Measurements from ENCODE around the gene FAM83F.

The FAM83F gene

DNA sequence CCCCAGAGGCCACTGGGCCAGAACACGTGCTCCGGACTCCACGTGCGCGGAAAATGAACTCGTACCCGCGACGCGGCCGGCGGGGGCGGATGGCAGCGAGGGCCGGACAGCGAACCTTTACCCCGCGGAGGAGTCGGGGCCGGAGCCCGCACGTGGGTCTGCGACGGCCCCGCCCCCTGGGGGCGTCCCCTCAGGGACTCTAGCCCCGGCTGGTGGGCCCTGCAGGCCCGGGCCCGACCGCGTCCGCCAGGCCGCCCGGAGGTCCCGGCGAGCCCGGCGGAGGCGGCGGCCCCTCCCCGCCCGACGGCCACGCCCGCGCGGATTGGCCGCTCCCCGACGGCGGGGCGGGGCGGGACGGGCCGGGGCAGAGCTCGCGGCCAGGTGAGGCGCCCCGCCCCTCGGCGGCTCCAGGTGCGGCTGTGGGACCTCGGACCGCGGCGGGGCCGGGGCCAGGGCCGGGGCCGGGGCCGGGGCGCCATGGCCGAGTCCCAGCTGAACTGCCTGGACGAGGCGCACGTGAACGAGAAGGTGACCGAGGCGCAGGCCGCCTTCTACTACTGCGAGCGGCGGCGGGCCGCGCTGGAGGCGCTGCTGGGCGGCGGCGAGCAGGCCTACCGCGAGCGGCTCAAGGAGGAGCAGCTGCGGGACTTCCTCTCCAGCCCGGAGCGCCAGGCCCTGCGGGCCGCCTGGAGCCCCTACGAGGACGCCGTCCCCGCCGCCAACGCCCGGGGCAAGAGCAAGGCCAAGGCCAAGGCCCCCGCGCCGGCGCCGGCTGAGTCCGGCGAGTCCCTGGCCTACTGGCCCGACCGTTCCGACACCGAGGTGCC lies at the start of gene FAM83F:
Gene FAM83F, plus strand, starts transcription at position 389 of the 827 bp plus-strand sequence. Its CDS starts 89 bp downstream, at position 478.
- peak; percentile 29 for DNase-seq

DNA sequence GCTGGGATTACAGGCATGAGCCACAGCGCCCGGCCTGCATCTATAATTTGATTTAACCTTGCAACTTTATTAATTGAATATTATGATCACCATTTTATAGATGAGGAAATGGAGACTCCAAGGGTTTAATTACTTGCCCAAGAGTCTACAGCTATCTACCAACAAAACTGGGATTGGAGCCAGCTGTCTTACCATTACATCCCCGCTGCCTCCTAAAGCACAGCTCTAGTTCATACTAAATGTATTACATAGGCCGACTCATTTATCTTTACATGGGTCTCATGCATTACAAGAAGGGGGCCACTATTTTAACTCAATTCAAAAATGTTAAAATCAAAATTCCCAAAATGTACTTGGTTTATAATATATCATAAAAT lies 48.6 kb upstream of the FAM83F start:
- DNase-seq = no peak

DNA sequence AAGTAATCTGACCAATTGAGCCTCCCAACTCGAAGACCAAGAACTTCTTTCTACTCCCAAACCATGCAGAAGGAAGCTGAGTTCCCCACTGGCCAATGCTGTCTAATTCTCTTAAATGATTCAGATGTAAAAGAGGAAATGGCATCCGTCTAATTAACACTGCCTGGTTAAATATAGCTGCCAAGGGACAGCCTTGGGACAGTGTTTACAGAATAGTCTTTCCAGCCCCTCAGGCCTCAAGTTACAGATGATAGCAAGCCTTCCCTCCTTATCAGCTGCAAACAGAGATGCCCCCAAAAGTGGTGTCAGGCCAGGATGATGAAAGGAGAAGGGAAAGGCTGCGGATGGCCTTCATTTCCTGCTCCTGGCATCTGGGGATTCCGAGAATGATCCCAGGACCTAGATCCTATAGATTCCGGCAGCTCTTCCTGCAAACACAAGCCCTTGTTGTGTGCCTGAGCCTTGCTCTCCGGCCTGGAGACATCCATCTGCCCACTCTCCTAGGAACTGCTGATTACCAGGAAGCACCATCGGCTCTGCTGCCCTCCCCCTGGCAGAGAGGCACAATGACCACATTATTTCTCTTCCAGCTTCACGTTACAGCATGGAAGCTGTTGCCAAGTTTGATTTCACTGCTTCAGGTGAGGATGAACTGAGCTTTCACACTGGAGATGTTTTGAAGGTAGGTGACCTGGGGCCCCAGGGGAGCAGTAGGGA lies 48.1 kb upstream of the FAM83F start:
- no peak for DNase-seq

DNA sequence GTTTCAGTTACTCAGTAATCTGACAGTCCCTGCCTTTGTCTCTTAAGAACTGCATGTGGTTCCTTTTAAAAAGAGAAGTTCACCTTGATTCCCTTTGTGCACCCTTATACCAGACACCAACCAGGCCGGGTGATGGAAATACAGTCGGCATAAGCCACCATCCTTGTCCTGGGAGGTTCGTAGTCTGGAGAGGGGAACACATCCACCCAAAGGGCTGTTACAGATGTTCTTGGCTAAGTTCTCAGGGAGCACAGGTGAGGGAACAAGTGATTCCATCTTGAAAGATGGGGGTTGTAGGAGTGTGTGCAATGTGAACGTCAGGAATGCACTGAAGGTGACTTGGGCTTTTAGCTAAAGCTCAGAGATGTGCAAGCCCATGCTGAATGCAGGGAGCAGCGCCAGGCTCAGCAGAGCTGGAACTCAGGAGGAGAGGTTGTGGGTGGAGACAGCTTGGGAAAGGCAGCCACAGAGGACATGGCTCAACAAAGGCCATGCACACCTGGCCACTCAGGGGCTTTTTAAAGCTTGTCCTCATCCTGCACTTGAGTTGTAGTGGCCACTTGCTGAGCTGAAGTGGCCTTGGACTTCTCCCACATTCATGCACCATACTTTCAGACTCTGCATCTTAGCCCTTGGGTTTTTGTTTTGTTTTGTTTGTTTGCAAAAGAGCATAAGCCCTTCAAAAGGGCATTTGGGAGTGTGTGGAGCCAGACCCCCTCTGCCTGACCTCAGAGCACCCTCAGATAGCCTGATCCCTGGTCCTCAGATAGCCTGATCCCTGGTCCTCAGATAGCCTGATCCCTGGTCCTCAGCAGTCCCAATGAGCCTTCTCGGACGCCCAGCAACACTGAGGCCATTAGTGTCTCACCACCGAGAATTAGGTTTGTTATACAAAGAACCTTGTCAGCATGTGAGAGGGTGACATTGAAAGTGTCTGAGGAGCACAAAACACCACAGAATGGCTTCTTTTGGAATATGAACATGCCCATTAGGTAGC lies 47.2 kb upstream of the FAM83F start:
- DNase-seq = no peak

DNA sequence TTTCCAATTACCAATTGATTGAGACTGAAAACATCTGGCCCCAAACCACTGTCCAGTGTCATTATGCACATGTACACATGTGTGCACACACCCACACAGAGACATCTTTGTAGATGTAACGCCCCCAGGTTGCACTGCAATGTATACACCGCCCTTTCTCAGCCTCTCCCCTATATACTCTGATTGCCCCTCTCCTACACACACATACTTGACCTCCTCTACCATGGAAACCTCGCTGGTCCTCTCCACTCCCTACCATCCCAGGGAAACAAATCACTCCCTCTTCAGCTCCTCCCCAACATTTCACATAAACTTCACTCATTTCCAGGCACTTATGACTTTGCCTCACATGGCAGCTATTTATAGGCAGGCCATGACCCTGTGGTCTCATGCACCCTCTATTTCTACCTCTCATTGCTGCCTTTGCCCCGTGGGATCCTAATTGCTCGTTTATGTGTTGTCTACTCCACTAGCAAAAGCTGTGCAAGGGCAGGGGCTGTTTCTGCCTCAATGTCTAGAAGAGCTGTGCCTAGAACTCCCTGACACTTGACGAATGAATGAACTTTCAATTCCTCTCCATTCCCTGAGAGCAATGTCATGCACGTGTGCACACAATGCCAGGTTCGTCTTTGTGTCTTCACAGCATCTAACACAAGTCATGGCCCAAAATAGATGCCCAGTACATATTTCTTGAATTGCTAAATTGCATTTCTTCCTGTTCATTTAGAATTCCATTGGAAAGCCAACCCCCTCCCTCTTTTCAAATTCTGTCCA lies 44.6 kb upstream of the FAM83F start:
- no peak for DNase-seq

DNA sequence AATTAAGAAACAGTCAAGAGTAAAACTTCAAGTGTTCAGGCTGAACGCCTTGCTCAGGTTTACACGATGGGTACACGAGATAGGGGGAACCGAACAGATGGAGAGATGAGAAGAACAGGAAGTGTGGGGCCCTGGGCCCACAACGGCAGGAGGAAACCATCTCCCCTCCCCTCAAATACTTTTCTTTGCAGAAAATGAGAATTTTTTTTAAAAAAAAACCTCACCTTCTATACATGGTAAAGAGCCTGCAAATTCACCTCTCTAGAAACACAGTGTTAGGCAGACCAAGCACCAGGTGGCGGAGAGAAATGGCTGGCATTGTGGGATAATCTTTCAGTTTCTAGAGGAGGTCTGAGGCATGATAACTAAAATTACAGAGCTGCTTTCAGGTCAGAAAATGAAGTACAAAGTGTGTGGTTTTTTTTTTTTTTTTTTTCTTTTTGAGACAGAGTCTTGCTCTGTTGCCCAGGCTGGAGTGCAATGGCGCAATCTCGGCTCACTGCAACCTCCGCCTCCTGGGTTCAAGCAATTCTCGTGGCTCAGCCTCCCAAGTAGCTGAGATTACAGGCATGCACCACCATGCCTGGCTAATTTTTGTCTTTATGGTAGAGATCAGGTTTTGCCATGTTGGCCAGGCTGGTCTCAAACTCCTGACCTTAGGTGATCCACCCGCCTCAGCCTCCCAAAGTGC lies 43.0 kb upstream of the FAM83F start:
- DNase-seq = peak; percentile 50

DNA sequence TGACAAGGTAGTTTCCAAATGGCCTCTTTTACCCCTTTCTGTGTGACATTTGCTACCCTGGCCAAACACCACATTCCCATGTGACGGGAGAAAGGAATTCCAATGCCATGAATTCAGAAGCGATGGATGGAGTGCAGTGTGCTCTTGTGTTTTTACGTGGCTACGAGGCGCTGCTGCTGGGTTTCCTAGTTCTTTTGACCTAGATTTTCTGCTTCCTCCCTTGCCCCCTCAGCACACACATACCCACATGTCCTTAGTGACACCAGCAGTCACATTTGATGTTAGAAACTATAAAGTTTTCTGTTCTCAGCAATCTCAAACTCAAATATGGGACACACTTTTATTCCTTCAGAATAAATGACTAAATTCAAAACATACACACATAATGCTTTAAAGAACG lies 42.4 kb upstream of the FAM83F start:
- DNase-seq = no peak

DNA sequence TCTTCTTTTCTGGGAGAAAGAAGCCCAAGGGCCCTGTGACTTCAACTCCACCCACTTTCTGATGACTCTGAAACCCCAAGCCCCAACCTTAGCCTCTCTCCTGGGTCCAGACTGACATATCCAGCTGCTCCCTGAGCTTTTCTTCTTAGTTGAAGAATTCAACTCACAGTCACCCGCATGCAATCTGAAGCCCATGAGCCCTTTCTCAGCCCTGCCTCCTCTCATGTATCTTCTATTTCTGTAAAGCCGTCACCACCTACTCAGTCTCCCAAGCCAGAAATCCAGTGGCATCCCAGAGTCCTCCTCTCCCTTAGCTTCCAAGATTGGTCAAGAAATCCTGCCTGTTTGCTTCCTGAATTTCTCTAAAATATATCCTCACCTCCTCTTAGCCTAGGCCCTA lies 41.7 kb upstream of the FAM83F start:
- no peak for DNase-seq

DNA sequence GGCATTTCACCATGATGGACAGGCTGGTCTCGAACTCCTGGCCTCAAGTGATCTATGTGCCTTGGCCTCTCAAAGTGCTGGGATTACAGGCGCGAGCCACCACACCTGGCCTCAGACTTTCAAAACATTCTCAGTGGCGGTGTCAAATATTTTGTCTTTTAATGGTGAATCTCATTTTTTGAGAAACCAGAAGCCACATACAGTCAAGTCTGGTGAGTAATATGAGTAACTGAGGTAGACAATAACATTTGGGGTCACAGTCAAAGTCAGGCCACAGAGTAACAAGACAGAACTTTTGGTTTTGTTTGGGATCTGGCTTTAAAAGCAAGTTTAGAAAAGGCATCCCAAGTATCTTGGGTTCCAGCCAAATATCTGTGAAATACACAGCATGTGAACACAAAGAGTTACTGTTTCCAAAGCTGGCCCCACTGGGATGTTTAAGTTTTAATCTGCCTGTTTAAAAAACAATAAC lies 40.1 kb upstream of the FAM83F start:
- no peak for DNase-seq

DNA sequence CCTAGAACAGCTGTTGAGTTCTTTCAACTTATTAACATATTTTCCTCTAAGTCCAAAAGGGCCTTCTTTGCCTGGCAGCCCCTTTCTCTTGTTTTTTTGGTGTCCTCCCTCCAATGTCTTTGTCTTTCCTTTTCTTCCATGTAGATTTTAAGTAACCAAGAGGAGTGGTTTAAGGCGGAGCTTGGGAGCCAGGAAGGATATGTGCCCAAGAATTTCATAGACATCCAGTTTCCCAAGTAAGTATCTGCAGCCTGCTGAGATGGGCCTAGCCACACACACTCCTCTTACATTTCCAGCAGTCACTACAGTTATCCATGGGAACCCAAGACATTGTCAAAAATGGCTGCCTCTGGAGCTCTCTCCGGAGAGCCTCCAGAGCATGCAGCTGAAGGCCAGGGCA lies 39.1 kb upstream of the FAM83F start:
- DNase-seq = no peak

DNA sequence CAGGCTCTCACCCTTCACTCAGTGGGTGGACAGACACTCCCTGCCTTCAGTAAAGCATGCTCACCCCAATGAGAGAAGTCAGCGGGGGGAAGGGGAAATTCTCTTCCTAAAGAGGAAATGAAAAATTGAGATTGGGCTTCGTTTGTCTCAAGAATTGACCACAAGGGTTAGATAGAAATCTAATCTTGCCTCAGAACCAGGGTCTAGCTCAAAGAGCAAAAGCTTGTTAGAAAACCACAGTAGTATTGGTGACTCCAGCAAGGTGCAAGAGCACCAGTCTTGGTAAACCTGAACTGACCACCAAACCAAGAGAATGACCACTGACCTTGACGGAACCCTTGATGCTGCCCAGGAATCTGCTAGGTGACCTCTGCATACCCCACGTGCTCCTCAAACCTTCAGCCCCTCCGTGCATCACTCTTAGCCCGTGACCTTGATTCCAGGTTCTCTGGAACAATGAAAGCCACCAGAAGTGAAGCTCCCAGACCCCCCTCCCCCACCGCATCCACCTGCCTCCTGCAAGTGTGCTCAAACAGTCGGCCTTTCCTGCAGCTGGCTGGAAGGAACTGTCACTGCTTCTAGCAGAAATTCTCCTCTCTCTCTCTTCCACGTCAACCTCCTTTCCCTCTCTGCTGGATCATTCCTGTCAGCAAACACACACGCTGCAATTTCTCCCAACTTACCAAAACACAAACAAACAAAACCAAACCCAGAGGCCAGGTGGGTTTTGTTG lies 37.7 kb upstream of the FAM83F start:
- DNase-seq = no peak

DNA sequence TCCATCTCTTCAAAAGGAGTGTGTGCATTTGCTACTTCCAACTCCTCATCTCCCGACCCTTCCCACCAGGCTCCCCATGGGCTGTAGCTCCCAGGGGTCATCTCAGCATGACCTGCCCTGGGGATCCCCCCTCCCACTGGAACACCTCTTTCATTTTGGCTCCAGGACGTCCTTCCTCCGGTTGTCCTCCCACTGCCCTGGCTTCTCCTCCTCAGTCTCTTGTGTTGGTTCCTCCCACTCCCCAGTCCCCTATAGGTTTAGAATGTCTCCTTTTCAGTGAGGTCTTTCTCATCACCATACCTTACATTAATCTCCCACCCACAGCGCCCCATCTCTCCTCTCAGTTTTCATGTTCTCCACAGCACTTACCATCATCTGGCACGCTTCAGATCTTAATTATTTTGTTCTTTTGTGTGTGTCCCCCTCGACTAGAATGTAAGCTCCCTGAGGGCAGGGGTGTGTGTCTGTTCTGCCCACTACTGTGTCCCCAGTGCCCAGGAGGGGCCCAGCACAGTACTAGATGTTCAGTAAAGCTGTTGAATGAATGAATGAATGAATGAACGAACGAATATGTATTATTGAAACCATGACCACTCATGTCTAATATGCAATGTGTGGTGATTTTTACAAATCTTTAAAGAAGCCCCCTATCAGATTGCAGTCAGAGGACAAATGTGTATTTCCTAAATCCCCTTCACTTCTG lies 36.6 kb upstream of the FAM83F start:
- DNase-seq = no peak

DNA sequence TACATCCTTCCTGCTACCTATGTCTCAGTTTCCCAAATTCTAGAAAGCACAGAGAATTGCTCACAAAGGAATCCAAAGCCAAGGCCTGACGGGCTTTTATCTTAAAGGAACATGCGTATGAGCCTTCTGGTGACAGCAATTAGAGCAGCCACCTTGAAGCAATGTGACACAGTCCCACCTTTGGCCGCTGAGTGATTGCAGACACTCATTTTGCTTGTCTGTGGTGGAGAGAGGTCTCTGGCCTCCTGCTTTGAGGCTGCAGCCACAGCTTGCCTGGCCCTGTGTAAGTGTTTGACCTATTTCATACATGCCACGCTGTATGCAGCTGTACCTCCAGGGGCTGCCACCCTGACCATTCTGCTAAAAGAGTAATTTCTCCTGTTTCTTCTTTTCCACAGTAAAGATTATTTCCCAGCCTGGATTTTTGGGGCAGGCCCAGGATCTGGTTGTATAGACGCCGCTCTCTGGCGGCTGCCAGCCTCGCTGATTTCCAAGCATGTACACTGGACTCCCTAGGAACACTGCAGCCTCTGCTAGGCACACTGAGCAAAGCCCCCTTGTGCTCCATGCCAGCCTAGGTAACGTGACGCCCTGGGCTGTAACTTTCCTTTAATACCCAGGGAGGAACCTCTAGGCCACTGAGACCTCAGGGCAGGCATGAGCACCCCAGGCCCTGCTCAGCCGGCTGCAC lies 35.7 kb upstream of the FAM83F start:
- no peak for DNase-seq

DNA sequence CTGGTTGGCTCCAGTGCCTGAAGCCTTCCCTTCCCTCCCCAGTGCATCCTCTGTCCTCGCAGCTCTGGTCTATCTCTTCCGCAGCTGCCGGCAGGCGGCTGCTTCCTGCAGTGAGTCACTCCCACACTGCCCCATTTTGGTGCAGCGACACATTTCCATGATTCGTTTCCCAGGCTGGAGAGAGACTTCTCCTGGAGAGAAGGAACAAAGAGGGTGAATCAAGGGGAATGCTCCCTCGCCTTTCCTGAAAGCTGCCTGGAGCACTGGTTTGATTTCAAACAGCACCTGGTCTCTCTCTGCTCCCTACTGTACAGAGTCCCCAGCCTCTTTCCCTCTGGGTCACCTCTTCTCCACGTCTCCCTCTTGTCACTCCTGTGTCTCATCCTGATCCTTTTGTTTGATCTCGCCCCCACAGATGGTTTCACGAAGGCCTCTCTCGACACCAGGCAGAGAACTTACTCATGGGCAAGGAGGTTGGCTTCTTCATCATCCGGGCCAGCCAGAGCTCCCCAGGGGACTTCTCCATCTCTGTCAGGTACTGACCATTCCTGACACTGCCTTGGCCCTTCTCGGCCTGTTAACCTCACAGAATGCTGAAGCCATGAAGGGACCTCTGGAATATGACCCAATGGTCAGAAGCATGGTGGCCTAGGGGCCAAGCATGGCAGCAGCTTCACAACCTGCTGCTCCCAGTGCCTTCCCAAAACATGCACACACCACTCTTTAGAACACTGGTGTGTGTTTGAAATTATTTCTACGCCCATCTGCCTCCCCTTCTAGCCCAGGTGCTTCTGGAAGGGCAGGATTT lies 34.9 kb upstream of the FAM83F start, which contains the start of gene TMA7B:
Gene TMA7B, plus strand, starts transcription at position 758 of the 808 bp plus-strand sequence. CDS start 3,978 bp downstream, outside the sequence.
- DNase-seq = peak; percentile 37

DNA sequence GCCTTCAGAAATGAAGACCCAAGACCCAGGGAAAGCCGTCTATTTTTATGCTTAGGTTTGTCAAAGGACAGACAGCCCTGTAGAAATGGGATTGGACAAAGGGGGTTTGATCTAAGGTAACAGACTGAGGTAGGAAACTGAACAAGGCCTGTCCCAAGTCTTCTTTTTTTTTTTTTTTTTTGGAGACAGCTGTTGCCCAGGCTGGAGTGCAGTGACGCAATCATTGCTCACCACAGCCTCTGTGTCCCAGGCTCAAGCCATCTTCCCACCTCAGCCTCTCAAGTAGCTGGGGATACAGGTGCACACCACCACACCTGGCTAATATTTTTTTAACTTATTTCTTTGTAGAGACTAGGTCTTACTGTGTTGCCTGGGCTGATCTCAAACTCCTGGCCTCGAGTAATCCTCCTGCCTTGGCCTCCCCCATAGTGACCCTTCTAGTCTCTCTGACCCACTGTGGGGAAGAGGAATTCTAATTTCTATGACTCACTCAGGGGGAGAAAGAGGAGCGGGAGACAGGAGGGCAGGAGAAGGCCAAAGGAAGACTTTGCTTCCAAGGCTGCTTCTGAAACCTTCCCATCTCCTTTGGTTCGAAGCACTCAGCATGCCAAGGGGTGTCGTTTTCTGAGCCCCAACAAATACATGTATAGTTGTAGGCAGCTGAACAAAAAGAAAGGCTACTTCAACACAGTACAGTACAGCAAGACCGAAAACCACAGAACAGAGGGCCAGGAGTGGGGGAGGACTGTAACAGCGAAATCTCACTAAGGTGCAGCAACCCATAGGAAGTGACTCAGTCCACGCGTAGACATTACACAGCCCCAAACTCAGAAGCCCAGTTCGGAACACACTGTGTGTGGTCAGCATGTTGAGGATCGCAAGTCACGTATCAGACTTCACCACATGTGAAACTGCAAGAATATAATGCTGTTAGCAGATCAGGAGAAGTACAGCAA lies 33.7 kb upstream of the FAM83F start:
- DNase-seq = peak; percentile 76

DNA sequence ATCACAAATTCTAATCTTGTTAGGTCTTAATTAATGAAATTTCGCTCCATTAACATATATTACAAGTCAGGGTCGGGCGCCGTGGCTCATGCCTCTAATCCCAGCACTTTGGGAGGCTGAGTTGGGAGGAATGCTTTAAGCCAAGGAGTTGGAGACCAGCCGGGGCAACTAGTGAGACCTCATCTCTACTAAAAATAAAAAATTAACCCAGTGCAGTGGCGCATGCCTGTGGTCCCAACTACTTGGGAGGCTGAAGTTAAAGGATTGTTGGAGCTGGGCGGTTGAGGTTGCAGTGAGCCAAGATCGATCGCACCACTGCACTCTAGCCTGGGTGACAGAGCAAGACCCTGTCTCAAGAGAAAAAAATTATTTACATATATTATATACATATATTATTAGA lies 32.7 kb upstream of the FAM83F start:
- no peak for DNase-seq

DNA sequence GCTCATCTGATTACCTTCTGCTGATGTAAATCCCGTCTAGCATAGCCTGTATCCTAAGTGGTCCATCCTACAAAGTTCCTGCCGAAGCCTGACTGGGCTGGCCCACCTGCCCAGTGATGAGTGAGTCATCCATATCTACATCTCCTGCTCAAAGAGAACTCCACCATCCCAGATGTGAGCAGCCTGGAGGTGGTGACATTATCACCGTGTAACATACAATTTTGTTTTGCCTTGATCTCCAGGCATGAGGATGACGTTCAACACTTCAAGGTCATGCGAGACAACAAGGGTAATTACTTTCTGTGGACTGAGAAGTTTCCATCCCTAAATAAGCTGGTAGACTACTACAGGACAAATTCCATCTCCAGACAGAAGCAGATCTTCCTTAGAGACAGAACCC lies 29.0 kb upstream of the FAM83F start:
- DNase-seq = no peak

Data from stimulated activated CD4-positive, alpha-beta T cell treated with anti-CD3 and anti-CD28 coated beads, Interleukin-4, amount 100 ng/mL, for 24 hours (primary cell).